Middle frontal gyrus (tissue), 1 donor: ENCODE data around the gene MEF2C.

Experiments
- DNase-seq: peaks from one replicate; pipeline ENCODE4 v3.0.0-alpha.2; 2015; ENCODE audit warnings: low spot score; ENCODE audit errors: extremely low spot score

The MEF2C gene

DNA sequence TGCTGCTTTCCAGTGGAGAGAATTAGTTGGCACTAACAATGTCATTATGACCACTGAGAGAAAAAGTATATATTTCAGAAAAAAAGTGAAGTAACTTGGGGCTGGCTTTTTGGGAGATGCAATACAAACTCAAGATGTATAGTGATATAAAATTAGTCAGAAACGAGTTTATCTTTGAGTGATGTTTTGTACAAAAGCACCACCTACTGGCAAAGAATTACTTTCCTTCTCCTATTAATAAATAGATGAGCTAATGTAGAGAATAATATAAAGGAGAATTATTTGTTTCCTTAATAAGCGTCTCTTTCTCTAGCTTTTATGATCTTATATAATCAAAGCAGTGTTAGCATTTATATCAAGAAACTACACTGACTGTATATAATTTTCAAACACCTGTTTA is 158.8 kb downstream of the MEF2C start:
- no peak for DNase-seq

- no peak for DNase-seq
Measured at GRCh38 chr5:88722546-88723073, 160.4 kb downstream of the MEF2C start.

- no peak for DNase-seq
Measured at GRCh38 chr5:88719434-88719833, 163.6 kb downstream of the MEF2C start.

- no peak for DNase-seq
Measured at GRCh38 chr5:88718736-88719135, 164.2 kb downstream of the MEF2C start.

DNA sequence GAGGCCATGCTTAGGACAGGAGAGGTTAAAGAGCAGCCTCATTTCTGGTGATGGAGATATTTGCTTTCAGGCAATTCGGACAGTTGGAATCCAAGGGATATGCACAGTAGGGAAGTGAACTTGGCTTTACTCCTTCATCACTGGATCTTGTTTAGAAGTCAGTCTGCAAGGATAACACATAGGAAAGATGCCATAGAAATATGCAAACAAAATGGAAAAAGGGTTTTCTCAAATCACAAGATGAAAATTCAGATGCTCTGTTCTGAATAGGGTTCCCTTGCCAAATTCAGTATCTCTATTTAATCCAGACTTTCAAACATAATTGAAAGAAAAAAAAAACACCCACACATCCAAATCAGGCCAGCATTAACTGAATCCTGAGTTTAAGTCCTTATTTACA is 166.9 kb downstream of the MEF2C start:
- no peak for DNase-seq

- DNase-seq, result no peak
Measured at GRCh38 chr5:88715503-88715902, 167.5 kb downstream of the MEF2C start.

GRCh38 chr5:88713818-88714217 is 169.2 kb downstream of the MEF2C start:
- no peak for DNase-seq

DNA sequence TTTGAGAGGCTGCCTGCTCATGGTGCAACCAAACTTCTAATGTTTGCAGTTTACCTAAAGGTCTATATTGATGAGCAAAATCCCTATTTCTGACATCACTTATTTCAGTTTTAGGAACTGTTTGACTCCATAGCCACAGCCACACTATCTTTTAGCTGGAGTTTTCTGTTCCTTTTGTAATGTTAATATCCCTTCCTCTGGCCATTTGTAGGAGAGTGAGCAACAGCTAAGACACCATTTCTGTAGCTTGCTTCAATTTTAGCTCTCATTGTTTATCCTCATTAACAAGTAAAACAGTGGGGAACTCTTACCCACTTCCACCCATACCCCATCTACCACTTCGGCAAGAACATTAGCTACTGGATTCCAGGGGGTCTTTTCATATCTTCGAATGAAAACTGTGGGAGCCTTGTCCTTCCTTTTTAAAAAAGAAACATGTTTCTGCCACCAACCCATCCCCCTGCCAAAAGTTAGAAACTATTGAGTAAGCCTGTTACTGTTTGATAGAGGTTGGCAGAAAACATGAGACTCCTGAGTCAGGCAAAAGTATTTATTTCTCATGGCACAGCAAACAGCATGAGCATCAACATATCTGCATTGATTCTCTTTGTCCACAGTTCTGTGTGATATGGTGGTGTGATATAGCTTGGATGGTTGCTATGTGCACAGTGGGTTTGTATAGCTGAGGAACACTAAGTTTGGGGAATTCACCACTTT is 174.1 kb downstream of the MEF2C start:
- no peak for DNase-seq

DNA sequence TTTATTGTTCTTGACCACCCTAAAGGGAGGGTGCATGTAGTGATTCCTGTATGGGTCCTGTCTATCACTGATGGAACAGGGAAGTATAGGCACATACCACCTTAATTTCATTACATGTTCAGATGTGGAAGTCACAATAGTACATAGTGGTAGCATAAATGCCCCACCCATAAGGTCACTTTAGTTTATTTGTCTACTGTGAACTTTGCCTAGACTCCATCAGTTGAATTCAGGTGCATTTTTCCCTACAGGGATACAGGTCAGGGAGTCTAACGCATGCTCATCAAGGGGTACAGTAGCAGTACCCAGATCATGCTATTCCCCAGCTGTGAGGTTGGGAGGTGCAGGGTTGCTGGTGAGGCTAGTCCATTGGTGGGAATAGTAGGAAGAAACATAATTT is 175.0 kb downstream of the MEF2C start:
- no peak for DNase-seq

GRCh38 chr5:88707216-88707965 is 175.6 kb downstream of the MEF2C start:
- DNase-seq, result no peak

GRCh38 chr5:88702332-88702731 is 180.7 kb downstream of the MEF2C start:
- DNase-seq, result no peak

DNA sequence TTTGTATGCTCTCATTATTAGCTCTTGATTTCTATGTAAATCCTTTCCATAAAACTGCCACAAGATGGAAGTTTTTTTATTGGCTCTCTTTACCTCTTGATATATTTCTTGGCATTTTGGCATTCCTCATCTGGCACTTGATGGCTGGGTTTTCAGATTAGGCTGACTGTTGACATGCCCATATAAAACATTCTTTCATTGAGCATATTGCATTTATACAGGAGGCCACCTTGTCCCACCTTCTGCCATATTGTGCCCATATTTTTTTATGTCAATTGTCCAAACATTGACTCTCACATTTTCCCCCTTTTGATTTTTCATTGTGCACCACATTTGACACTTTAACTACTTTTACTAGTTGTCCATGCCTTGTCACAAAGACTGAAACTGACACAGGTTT is 182.9 kb downstream of the MEF2C start:
- DNase-seq, result no peak

DNA sequence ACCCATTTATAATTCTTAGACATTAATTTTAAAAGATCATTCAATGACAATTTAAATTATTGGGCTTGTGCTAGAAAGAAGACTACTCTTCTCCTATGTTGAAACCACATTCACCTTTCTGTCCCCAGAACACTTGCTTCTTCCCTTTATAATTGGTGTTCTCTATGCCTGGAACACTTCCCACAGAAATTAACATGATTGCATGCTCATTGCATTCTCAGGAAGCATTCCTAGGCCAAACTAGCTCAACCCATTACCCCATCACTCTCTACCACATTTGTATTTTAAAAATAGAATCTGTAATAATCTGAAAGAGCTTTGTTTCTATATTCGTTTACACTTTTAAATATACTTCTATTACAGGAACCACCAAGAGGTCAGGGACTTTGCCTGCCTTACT is 184.7 kb downstream of the MEF2C start:
- no peak for DNase-seq

- no peak for DNase-seq
Measured at GRCh38 chr5:88696466-88696865, 186.5 kb downstream of the MEF2C start.

GRCh38 chr5:88695931-88696330 is 187.1 kb downstream of the MEF2C start:
- DNase-seq, result no peak

- no peak for DNase-seq
Measured at GRCh38 chr5:88695232-88695631, 187.8 kb downstream of the MEF2C start.

GRCh38 chr5:88694023-88694679 is 188.8 kb downstream of the MEF2C start:
- DNase-seq, result no peak

DNA sequence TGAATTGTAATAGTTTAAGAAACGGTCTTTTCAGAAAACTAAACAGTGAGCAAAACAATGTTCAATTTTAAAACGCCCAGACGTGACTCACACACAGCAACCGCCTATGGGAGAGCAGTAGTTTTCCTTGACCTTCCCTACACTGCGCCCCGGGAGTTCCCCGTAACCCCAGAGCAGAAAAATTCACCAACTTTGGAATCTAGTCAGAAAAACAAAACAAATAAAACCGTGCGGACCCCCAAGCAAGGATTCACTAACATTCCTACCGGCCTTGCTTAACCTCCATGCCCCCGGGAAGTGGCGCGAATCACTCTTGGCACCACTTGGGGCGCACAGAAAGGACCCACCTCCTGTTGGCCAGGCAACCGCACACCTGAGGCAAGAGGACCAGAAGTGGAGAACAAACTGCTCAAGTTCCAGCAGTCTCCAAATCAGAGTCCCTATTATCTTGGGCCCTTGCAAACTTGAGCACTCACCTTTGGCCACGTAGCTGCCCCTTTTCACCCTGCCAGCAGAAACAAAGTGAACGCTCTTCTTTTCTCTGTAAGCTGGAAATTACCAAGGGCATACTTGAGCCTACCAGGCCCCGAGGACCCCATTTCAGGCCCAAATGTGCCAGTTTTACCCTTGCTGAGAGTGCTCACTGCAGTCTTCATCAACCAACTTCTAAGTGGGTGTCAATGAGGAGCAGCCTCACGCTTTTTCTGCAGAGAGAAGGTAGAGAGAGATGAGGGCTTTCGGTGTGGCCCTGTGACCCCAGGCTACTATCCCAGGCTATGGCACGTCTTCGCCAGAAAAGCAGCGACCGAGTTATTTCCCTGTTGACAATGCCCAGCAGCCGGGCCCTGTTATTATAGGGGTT is 189.7 kb downstream of the MEF2C start:
- no peak for DNase-seq

GRCh38 chr5:88691945-88692868 is 190.8 kb downstream of the MEF2C start:
- no peak for DNase-seq

DNA sequence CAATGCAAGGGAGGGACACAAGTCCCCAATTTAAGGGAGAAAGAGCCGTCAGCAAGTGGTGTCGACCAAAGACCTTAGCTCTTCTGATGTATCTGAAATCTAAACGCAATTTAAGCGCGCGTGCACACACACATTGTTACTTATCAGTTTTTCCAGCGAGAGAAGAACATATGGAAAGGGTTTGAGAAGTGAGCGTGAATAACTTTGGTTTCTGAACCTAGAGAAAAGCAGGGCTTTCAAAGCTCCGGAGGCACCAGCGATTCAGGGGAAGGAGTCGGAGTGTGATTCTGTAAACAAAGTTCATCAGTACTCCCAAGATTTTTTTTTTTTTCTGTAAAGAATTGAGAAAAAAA is 191.8 kb downstream of the MEF2C start:
- no peak for DNase-seq
